Fibroblast of lung (primary cell): Measurements from ENCODE around the gene SHISA9.

Experiments used
- CTCF ChIP-seq, 2 donors: IDR thresholded peaks in 1 of 2; conservative IDR thresholded peaks in 1 of 2; 1 replicate in 1 of 2; 2 replicates in 1 of 2; pipeline ENCODE4 v1.5.1; 2011 to 2012; ENCODE audit warnings: low read length in 2 of 2, control low read depth in 1 of 2, inconsistent platforms in 1 of 2, low read depth in 1 of 2, mild to moderate bottlenecking in 1 of 2
- EZH2 ChIP-seq: IDR thresholded peaks from 2 replicates; pipeline ENCODE4 v1.5.1; 2012; ENCODE audit warnings: low read length, control low read depth, mild to moderate bottlenecking; ENCODE audit errors: missing control alignments

- TF ChIP-seq CTCF (conservative IDR thresholded peaks at IDR 0.05 in 1 of 2, IDR thresholded peaks at IDR 0.05 in 1 of 2; ENCODE audit: low read depth in 1 of 2, low read length in 2 of 2), result no peak
- TF ChIP-seq EZH2, result no peak
These were observed 163.4 kb downstream of the SHISA9 start for GRCh38 chr16:13064821-13065220.
